ENCODE results near the gene FIBCD1. TPM values are rescaled to one million over a fixed set of nuclear protein-coding genes. Genes with fewer than 3 reads are reported as not detected.

The FIBCD1 gene
- total RNA-seq, 2 experiments from 2014 or later, result not detected

DNA sequence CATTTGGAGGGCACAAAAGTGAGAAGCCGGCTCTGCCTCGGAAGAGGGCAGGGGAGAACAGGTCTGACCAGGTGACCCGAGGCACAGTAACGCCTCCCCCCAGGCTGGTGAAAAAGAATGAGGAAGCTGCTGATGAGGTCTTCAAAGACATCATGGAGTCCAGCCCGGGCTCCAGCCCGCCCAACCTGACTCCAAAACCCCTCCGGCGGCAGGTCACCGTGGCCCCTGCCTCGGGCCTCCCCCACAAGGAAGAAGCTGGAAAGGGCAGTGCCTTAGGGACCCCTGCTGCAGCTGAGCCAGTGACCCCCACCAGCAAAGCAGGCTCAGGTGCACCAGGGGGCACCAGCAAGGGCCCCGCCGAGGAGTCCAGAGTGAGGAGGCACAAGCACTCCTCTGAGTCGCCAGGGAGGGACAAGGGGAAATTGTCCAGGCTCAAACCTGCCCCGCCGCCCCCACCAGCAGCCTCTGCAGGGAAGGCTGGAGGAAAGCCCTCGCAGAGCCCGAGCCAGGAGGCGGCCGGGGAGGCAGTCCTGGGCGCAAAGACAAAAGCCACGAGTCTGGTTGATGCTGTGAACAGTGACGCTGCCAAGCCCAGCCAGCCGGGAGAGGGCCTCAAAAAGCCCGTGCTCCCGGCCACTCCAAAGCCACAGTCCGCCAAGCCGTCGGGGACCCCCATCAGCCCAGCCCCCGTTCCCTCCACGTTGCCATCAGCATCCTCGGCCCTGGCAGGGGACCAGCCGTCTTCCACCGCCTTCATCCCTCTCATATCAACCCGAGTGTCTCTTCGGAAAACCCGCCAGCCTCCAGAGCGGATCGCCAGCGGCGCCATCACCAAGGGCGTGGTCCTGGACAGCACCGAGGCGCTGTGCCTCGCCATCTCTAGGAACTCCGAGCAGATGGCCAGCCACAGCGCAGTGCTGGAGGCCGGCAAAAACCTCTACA lies 54.2 kb downstream of the FIBCD1 start:
- H3K27ac Mint-ChIP-seq, result no peak overlapping the region
- H3K36me3 Mint-ChIP-seq, result peaks cover 3% of the 10 kb centered on the region

DNA sequence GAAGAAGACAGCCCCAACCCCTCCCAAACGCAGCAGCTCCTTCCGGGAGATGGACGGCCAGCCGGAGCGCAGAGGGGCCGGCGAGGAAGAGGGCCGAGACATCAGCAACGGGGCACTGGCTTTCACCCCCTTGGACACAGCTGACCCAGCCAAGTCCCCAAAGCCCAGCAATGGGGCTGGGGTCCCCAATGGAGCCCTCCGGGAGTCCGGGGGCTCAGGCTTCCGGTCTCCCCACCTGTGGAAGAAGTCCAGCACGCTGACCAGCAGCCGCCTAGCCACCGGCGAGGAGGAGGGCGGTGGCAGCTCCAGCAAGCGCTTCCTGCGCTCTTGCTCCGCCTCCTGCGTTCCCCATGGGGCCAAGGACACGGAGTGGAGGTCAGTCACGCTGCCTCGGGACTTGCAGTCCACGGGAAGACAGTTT lies 54.9 kb downstream of the FIBCD1 start:
- peaks cover 4% of the 10 kb centered on the region for H3K36me3 Mint-ChIP-seq
- DNase-seq (no peak), ATAC-seq (ENCODE audit: low read depth) (no peak)
- no peaks in the 10 kb centered on the region for H3K27me3 Mint-ChIP-seq
- no peaks in the 10 kb centered on the region for H3K9me3 Mint-ChIP-seq
- no peaks in the 10 kb centered on the region for H3K4me1 Mint-ChIP-seq
- POLR2A ChIA-PET, result no interaction called here
- H3K4me3 Mint-ChIP-seq, result no peak overlapping the region
- H3K27ac Mint-ChIP-seq, result no peak overlapping the region

More for the DNA sequence above, 54.2 kb downstream of the FIBCD1 start:
- no peaks in the 10 kb centered on the region for H3K4me1 Mint-ChIP-seq
- ATAC-seq (ENCODE audit: low read depth) (no peak), DNase-seq (no peak)
- no peak overlapping the region for H3K4me3 Mint-ChIP-seq
- POLR2A ChIA-PET, result no interaction called here
- H3K27me3 Mint-ChIP-seq, result no peaks in the 10 kb centered on the region
- no peaks in the 10 kb centered on the region for H3K9me3 Mint-ChIP-seq

DNA sequence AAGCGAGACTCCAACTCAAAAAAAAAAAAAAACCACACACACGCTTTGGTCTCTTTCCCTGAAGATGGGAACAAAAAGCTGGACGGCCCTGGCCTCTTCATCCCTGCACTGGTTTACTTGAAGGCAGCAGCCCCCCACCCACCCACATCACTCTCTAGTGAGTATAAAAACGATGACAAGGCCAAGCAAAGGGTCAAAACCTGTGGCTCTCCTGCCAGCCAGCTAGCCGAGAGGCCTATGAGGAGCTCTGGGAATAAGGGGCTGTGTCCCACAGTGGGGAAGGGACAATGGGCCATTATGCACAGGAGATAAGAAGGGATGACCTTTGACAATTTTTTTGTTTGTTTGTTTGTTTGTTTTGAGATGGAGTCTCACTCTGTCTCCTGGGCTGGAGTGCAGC lies 55.6 kb downstream of the FIBCD1 start:
- H3K27me3 Mint-ChIP-seq, result no peaks in the 10 kb centered on the region
- H3K4me1 Mint-ChIP-seq, result no peaks in the 10 kb centered on the region
- no peak for DNase-seq
- H3K27ac Mint-ChIP-seq, result no peak overlapping the region
- no peaks in the 10 kb centered on the region for H3K9me3 Mint-ChIP-seq
- POLR2A ChIA-PET, result no interaction called here
- H3K36me3 Mint-ChIP-seq, result peaks cover 6% of the 10 kb centered on the region
- no peak for ATAC-seq (ENCODE audit: low read depth)
- no peak overlapping the region for H3K4me3 Mint-ChIP-seq

DNA sequence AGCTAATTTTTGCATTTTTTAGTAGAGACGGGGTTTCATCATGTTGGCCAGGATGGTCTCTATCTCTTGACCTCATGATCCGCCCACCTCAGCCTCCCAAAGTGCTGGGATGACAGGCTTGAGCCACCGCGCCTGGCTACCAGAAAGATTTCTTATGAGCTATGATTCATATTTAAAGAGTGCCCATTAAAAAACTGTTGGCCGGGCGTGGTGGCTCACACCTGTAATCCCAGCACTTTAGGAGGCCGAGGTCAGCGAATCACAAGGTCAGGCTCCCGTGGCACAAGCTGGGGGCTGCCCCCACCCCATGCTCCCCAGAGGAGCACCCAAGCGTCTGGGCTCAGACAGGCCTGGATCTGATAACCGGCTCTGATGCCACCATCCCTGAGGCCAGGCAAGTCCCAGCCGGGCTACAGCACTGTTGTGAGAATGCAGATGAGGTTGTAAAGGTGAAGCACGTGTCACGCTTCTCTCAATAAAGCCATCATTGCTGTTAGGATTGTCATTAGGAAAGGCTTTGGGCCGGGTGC lies 56.3 kb downstream of the FIBCD1 start:
- Mint-ChIP-seq H3K27ac (no peak overlapping the region), H3K4me1 (no peaks in the 10 kb centered on the region), H3K36me3 (peaks cover 6% of the 10 kb centered on the region), H3K9me3 (no peaks in the 10 kb centered on the region), H3K4me3 (no peak overlapping the region), H3K27me3 (no peaks in the 10 kb centered on the region)
- ATAC-seq (ENCODE audit: low read depth) (no peak), DNase-seq (no peak)
- POLR2A ChIA-PET, result no interaction called here

DNA sequence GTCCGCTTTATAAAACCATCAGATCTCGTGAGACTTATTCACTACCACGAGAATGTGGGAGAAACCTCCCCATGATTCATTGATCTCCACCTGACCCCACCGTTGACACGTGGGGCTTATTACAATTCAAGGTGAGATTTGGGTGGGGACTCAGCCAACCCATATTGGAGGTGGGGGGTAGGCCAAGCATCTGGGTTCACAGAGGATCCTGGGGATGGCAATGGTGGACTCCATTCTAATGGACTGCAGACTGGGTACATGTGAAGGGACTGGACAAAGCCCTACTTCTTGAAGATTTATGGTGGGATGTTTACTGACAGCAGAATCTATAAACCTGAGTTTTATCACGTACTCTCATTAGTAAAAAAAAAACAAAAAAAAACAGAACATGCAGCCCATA lies 57.5 kb downstream of the FIBCD1 start:
- Mint-ChIP-seq H3K4me3 (no peak overlapping the region), H3K27ac (no peak overlapping the region), H3K36me3 (peaks cover 6% of the 10 kb centered on the region), H3K9me3 (no peaks in the 10 kb centered on the region), H3K27me3 (no peaks in the 10 kb centered on the region), H3K4me1 (no peaks in the 10 kb centered on the region)
- POLR2A ChIA-PET, result no interaction called here
- DNase-seq (no peak), ATAC-seq (ENCODE audit: low read depth) (no peak)

DNA sequence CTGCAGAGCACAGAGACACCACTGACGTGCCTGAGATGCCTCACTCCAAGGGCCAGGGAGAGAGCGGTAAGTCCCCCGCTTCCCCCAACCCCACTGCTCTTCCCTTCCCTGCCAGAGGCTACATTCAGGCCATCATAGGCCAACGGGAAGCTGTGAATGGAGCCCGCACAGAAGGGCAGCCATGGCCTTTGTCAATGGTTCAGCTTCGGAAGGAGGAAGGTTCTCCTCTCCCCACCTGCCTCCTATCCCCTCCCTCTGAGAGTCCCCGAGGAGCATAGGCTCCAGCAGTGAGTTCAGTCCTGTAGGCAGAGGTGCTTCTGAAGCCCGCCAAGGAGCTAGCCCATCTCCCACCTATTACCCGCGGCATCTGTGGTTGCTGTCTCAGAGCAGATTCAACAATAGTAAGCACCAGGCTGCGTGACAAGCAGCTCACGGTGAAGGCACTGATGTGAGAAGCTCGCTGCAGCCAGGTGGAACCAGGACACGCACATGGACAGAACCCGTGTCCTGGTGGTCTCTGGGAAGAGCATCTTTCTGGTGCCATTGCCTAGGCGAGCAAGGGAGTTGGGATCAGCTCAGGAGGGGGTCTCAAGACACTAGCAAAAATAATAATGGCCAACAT lies 58.3 kb downstream of the FIBCD1 start:
- Mint-ChIP-seq H3K27ac (no peak overlapping the region), H3K4me3 (no peak overlapping the region), H3K36me3 (peaks cover 7% of the 10 kb centered on the region), H3K9me3 (no peaks in the 10 kb centered on the region), H3K27me3 (no peaks in the 10 kb centered on the region), H3K4me1 (no peaks in the 10 kb centered on the region)
- POLR2A ChIA-PET, result no interaction called here
- ATAC-seq (ENCODE audit: low read depth) (no peak), DNase-seq (no peak)

DNA sequence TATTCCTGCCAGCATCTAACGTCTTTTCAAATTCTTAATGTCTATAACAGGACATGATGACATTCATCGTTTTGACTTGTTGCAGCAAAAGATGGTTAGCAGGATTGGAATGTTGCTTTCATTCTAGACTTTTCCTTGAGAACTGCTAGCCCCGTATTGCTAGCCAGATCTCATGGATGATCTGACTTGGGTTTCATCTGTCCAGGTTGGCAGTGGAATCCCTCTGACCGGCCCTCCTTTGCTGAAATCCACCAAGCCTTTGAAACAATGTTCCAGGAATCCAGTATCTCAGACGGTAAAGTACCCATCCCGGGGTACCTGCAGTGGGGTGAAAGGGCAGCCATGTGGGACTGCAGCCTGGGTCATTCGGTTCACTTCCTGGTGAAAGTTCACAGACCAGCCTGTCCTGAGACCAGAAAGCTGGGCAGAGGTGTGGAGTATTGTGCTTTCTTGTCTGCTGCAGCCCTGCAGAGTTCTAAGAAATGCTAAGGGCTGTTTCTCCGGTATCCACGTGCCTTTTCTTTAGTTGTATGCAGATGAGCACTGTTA lies 59.1 kb downstream of the FIBCD1 start:
- H3K4me1 Mint-ChIP-seq, result no peaks in the 10 kb centered on the region
- no peaks in the 10 kb centered on the region for H3K9me3 Mint-ChIP-seq
- no peak overlapping the region for H3K27ac Mint-ChIP-seq
- peaks cover 9% of the 10 kb centered on the region for H3K36me3 Mint-ChIP-seq
- POLR2A ChIA-PET, result no interaction called here
- DNase-seq, result no peak
- no peak overlapping the region for H3K4me3 Mint-ChIP-seq
- no peak for ATAC-seq (ENCODE audit: low read depth)
- no peaks in the 10 kb centered on the region for H3K27me3 Mint-ChIP-seq

DNA sequence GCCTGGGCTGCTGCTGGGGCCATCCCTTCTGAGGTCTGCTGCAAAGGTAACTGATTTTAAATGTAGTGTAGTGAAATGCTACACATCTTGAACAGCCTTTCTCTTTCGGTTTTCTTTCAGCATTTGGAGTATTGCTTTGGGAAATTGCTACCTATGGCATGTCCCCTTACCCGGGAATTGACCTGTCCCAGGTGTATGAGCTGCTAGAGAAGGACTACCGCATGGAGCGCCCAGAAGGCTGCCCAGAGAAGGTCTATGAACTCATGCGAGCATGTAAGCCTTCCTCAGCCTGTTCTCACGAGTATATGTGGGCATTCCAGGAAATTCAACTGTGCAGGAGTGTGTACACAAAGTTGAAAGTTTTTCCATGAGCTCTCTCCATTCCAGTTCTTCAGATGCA lies 60.8 kb downstream of the FIBCD1 start:
- POLR2A ChIA-PET, result no interaction called here
- H3K4me3 Mint-ChIP-seq, result no peak overlapping the region
- peaks cover 11% of the 10 kb centered on the region for H3K36me3 Mint-ChIP-seq

DNA sequence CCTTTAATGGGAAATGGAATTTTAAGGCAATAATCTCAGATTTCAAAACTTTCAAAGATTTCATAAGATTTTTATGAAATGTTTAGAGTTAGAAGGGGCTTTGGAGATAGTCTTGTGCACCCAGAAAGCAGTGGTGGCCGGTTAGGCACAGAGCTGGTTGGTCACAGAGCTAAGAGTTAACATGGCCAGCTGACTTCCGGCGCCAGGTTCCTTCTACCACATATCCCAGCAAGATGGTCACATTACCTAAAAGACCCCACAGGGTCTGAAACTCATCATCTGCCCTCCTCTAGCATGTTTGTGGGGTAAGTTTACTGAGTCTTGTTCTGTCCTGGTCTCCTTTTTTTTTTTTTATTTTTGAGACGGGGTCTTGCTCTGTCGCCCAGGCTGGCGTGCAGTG lies 61.7 kb downstream of the FIBCD1 start:
- Mint-ChIP-seq H3K27ac (no peak overlapping the region), H3K36me3 (peaks cover 11% of the 10 kb centered on the region), H3K4me3 (no peak overlapping the region), H3K27me3 (no peaks in the 10 kb centered on the region), H3K4me1 (no peaks in the 10 kb centered on the region), H3K9me3 (no peaks in the 10 kb centered on the region)
- POLR2A ChIA-PET, result no interaction called here
- ATAC-seq (ENCODE audit: low read depth) (no peak), DNase-seq (no peak)

More for the DNA sequence above, 60.8 kb downstream of the FIBCD1 start:
- DNase-seq, result no peak
- H3K27ac Mint-ChIP-seq, result no peak overlapping the region
- ATAC-seq (ENCODE audit: low read depth), result no peak
- no peaks in the 10 kb centered on the region for H3K4me1 Mint-ChIP-seq
- no peaks in the 10 kb centered on the region for H3K27me3 Mint-ChIP-seq
- H3K9me3 Mint-ChIP-seq, result no peaks in the 10 kb centered on the region

DNA sequence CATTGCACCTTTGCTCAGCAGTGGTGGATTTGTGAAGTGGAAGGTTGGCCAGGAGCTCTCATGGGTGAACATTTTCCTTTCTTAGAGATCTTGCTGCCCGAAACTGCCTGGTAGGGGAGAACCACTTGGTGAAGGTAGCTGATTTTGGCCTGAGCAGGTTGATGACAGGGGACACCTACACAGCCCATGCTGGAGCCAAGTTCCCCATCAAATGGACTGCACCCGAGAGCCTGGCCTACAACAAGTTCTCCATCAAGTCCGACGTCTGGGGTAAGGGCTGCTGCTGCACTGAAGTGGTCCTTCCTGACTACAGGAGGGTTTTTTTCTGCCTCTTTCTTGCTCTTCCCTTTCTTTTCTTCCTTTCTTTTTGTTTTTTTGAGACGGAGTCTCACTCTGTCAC lies 64.3 kb downstream of the FIBCD1 start:
- POLR2A ChIA-PET, result interaction anchor here (0.5 kb wide), 1 partner anchor 78 kb away, joined by 3 read pairs; no protein-coding TSS in a partner anchor
- ATAC-seq (ENCODE audit: low read depth), result no peak
- Mint-ChIP-seq H3K36me3 (peaks cover 9% of the 10 kb centered on the region), H3K27me3 (no peaks in the 10 kb centered on the region), H3K9me3 (no peaks in the 10 kb centered on the region), H3K27ac (no peak overlapping the region), H3K4me3 (no peak overlapping the region), H3K4me1 (no peaks in the 10 kb centered on the region)
- no peak for DNase-seq

DNA sequence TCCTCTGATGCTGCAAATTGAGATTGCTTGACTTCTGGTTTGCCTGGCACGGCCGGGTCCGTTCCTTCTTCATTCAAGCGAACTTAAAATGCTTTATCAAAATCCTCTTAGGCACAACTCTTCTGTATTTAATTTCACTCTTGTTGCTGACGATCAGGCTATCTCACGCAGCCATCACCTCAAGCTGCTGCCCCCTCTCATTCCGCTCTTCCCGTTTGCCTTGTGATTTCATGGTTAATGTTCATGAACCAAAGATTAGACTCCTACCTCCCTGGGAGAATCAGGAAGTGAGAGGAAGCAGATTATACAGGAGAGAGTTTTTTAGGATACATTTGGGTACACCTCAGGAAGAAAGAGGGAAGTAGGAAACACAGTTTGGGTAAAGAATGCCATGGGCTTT lies 65.1 kb downstream of the FIBCD1 start:
- Mint-ChIP-seq H3K27ac (no peak overlapping the region), H3K4me1 (no peaks in the 10 kb centered on the region), H3K36me3 (peaks cover 5% of the 10 kb centered on the region), H3K9me3 (no peaks in the 10 kb centered on the region), H3K4me3 (no peak overlapping the region), H3K27me3 (no peaks in the 10 kb centered on the region)
- no peak for ATAC-seq (ENCODE audit: low read depth)
- DNase-seq, result no peak
- POLR2A ChIA-PET, result no interaction called here

DNA sequence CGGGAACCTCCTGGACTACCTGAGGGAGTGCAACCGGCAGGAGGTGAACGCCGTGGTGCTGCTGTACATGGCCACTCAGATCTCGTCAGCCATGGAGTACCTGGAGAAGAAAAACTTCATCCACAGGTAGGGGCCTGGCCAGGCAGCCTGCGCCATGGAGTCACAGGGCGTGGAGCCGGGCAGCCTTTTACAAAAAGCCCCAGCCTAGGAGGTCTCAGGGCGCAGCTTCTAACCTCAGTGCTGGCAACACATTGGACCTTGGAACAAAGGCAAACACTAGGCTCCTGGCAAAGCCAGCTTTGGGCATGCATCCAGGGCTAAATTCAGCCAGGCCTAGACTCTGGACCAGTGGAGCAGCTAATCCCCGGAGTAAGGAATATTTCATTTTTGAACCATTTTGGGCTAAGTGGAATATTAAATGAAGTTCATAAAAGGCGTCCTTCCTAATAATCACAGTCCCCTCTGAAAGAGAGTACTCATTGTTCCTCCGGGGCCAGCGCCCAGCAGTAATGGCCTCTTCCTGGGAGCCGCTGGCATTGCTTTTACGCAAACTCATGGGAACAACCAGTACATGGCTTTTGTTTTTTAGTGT lies 66.0 kb downstream of the FIBCD1 start:
- H3K4me3 Mint-ChIP-seq, result no peak overlapping the region
- no peaks in the 10 kb centered on the region for H3K9me3 Mint-ChIP-seq
- H3K27me3 Mint-ChIP-seq, result no peaks in the 10 kb centered on the region
- DNase-seq, result no peak
- no peaks in the 10 kb centered on the region for H3K4me1 Mint-ChIP-seq
- POLR2A ChIA-PET, result no interaction called here
- ATAC-seq (ENCODE audit: low read depth), result no peak
- H3K36me3 Mint-ChIP-seq, result peaks cover 5% of the 10 kb centered on the region
- H3K27ac Mint-ChIP-seq, result no peak overlapping the region

DNA sequence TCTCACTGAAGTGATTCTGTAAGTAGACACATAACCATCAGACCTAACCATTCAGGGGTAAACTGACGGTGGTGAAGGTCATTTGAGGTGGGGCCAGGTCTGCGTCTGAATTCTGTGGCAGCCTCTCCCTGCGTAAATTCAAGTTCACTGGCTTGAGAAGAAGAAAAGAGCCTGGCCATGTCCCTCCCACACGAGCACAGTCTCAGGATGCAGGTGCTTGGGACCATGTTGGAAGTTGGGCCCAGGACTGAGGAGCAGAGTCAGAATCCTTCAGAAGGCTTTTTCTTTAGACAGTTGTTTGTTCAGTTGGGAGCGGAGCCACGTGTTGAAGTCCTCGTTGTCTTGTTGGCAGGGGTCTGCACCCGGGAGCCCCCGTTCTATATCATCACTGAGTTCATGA lies 66.5 kb downstream of the FIBCD1 start:
- ATAC-seq (ENCODE audit: low read depth), result no peak
- H3K27ac Mint-ChIP-seq, result no peak overlapping the region
- no peaks in the 10 kb centered on the region for H3K9me3 Mint-ChIP-seq

More for the DNA sequence above, 66.5 kb downstream of the FIBCD1 start:
- Mint-ChIP-seq H3K27me3 (no peaks in the 10 kb centered on the region), H3K4me3 (no peak overlapping the region), H3K4me1 (no peaks in the 10 kb centered on the region), H3K36me3 (peaks cover 5% of the 10 kb centered on the region)
- POLR2A ChIA-PET, result no interaction called here
- DNase-seq, result no peak
